ENCODE results near the gene PTPRCAP. TPM values are rescaled to one million over a fixed set of nuclear protein-coding genes. Genes with fewer than 3 reads are reported as not detected.
"Not testable (repeated sequence)": the region's sequence is repeated elsewhere in the genome, so short reads cannot be mapped to it uniquely, and the experiment has no call there.

Gene PTPRCAP
- total RNA-seq, 1 experiment from 2014 or later = 1.5 TPM

- no peak for DNase-seq (ENCODE audit: low spot score)
Measured at GRCh38 chr11:67440229-67441097, 3.0 kb upstream of the PTPRCAP start.

- peak; percentile 50 for DNase-seq (ENCODE audit: low spot score)
Measured at GRCh38 chr11:67439321-67440228, 2.1 kb upstream of the PTPRCAP start.

- no peak for DNase-seq (ENCODE audit: low spot score)
Measured at GRCh38 chr11:67438158-67438902, 848 bp upstream of the PTPRCAP start.

- no peak for DNase-seq (ENCODE audit: low spot score)
Measured at GRCh38 chr11:67437809-67438157, 301 bp upstream of the PTPRCAP start.

- no peak for DNase-seq (ENCODE audit: low spot score)
Measured at GRCh38 chr11:67436459-67437081, 912 bp downstream of the PTPRCAP start.

- DNase-seq (ENCODE audit: low spot score) = no peak
Measured at GRCh38 chr11:67435727-67436458, 1.6 kb downstream of the PTPRCAP start.

- DNase-seq (ENCODE audit: low spot score) = peak; percentile 30
Measured at GRCh38 chr11:67435031-67435726, 2.3 kb downstream of the PTPRCAP start.

- no peak for DNase-seq (ENCODE audit: low spot score)
Measured at GRCh38 chr11:67434395-67434881, 3.0 kb downstream of the PTPRCAP start.

GRCh38 chr11:67433536-67434394 is 3.7 kb downstream of the PTPRCAP start:
- no peak for DNase-seq (ENCODE audit: low spot score)

- no peak for DNase-seq (ENCODE audit: low spot score)
Measured at GRCh38 chr11:67432655-67433349, 4.7 kb downstream of the PTPRCAP start.

GRCh38 chr11:67431346-67432249 is 5.9 kb downstream of the PTPRCAP start:
- no peak for DNase-seq (ENCODE audit: low spot score)

GRCh38 chr11:67429722-67430121 is 7.8 kb downstream of the PTPRCAP start:
- no peak for DNase-seq (ENCODE audit: low spot score)

- no peak for DNase-seq (ENCODE audit: low spot score)
Measured at GRCh38 chr11:67429038-67429668, 8.3 kb downstream of the PTPRCAP start.

GRCh38 chr11:67428052-67429001 is 9.2 kb downstream of the PTPRCAP start, which contains the start of gene RPS6KB2:
RPS6KB2 (plus strand) TSS chr11:67428494; CDS start chr11:67428546, 52 bp downstream.
- DNase-seq (ENCODE audit: low spot score) = peak; percentile 91

GRCh38 chr11:67427364-67427859 is 10.1 kb downstream of the PTPRCAP start:
- not testable (repeated sequence) for DNase-seq (ENCODE audit: low spot score)

Measured in A172 (cell line).